IPS-20b (cell line): ENCODE measurements around the gene TYW3.

Experiments used
- H3K27ac ChIP-seq: one replicate; pipeline ENCODE4 v1.5.1; 2013; ENCODE audit warnings: low read length
- H3K27me3 ChIP-seq: 2 replicates; pipeline ENCODE4 v1.6.1; 2013; ENCODE audit warnings: mild to moderate bottlenecking, low read length, inconsistent platforms; ENCODE audit not compliant: insufficient read depth
- H3K36me3 ChIP-seq: 2 replicates; pipeline ENCODE4 v1.6.1; 2013; ENCODE audit warnings: low read depth, mild to moderate bottlenecking, inconsistent platforms, low read length, moderate library complexity; ENCODE audit not compliant: insufficient read depth
- H3K4me1 ChIP-seq: 2 replicates; pipeline ENCODE4 v1.6.1; 2013; ENCODE audit warnings: mild to moderate bottlenecking, control low read depth, inconsistent platforms, low read length, moderate library complexity; ENCODE audit not compliant: insufficient read depth
- H3K4me3 ChIP-seq: 2 replicates; pipeline ENCODE4 v1.5.1; 2013; ENCODE audit warnings: mild to moderate bottlenecking, low read length, inconsistent platforms
- H3K9ac ChIP-seq: 2 replicates; pipeline ENCODE4 v1.6.1; 2013; ENCODE audit warnings: low read depth, mild to moderate bottlenecking, inconsistent platforms, low read length, moderate library complexity
- H3K9me3 ChIP-seq: 2 replicates; pipeline ENCODE4 v1.6.1; 2013; ENCODE audit warnings: mild to moderate bottlenecking, low read depth, low read length, inconsistent platforms; ENCODE audit not compliant: insufficient read depth

The TYW3 gene, protein sequence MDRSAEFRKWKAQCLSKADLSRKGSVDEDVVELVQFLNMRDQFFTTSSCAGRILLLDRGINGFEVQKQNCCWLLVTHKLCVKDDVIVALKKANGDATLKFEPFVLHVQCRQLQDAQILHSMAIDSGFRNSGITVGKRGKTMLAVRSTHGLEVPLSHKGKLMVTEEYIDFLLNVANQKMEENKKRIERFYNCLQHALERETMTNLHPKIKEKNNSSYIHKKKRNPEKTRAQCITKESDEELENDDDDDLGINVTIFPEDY

DNA sequence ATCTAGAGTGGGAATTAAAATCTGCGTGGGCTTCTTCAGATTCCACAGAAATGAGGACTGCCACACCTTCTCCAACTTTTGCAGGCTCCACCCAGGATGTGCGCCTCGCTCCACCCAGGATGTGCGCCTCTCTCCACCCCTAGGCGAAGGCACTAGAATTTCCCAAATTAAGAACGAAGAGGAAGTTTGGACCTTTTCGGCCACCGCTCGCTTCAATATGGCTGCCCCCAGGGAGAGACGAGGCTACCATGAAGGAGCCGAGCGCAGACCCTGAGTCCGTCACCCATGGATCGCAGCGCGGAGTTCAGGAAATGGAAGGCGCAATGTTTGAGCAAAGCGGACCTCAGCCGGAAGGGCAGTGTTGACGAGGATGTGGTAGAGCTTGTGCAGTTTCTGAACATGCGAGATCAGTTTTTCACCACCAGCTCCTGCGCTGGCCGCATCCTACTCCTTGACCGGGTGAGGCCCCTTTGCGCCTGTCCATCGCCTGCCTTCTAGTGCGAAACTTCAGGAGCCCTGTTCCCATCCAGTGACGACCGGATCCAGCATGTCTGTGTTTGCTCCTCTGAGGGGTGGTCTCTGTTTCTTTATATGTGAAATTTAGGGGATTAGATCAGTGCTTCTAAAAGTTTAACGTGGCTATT, at the start of gene TYW3, which contains the start of gene CRYZ:
TSS of gene TYW3 (plus strand) at position 193 of the 644 bp plus-strand sequence. CDS start at position 286, 93 bp downstream.
TSS of gene CRYZ (minus strand) at position 91 of the 644 bp plus-strand sequence. CDS start 8,229 bp downstream, outside the sequence.
- H3K4me3 ChIP-seq = peak within 1 kb of the TSS; percentile 99
- no peaks in the 10 kb centered on the region for H3K9me3 ChIP-seq
- H3K9ac ChIP-seq = peak within 1 kb of the TSS; percentile 98
- peak within 1 kb of the TSS; percentile 97 for H3K27ac ChIP-seq
- peaks cover 26% of the 10 kb centered on the region for H3K36me3 ChIP-seq
- peaks cover 20% of the 10 kb centered on the region for H3K4me1 ChIP-seq
- H3K27me3 ChIP-seq = no peaks in the 10 kb centered on the region

DNA sequence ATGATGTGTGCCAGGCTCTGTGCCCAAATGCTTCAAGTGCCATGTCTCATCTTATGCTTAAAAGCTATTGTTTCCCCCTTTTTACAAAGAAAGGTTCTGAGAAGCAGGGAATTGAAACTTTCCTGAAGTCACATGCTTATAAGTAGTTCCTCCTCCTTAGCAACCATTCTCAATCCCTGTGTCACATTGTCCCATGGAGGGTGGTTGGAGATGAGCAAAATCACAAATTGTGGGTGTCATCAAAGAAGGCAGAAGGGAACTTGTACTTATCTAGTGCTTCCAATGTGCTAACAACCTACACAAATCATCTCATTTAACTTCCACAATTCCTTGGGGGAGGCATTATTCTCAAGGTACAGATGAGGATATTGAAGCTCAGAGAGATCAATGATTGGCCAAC, 49.3 kb upstream of the TYW3 start:
- H3K4me1 ChIP-seq = no peaks in the 10 kb centered on the region
- H3K4me3 ChIP-seq = no peak overlapping the region
- no peaks in the 10 kb centered on the region for H3K9me3 ChIP-seq
- no peak overlapping the region for H3K9ac ChIP-seq
- H3K36me3 ChIP-seq = no peaks in the 10 kb centered on the region
- no peaks in the 10 kb centered on the region for H3K27me3 ChIP-seq
- no peak overlapping the region for H3K27ac ChIP-seq

- H3K36me3 ChIP-seq = no peaks in the 10 kb centered on the region
- no peak overlapping the region for H3K27ac ChIP-seq
- H3K27me3 ChIP-seq = no peaks in the 10 kb centered on the region
- no peaks in the 10 kb centered on the region for H3K4me1 ChIP-seq
- H3K4me3 ChIP-seq = no peak overlapping the region
- no peaks in the 10 kb centered on the region for H3K9me3 ChIP-seq
- H3K9ac ChIP-seq = no peak overlapping the region
These were observed 48.7 kb upstream of the TYW3 start for GRCh38 chr1:74684301-74684700.

GRCh38 chr1:74686928-74687327, 46.0 kb upstream of the TYW3 start:
- H3K4me3 ChIP-seq = no peak overlapping the region
- no peak overlapping the region for H3K9ac ChIP-seq
- H3K36me3 ChIP-seq = no peaks in the 10 kb centered on the region
- H3K9me3 ChIP-seq = no peaks in the 10 kb centered on the region
- H3K27ac ChIP-seq = no peak overlapping the region
- no peaks in the 10 kb centered on the region for H3K27me3 ChIP-seq
- H3K4me1 ChIP-seq = no peaks in the 10 kb centered on the region

GRCh38 chr1:74689621-74690363, 43.2 kb upstream of the TYW3 start:
- H3K4me1 ChIP-seq = no peaks in the 10 kb centered on the region
- no peak overlapping the region for H3K4me3 ChIP-seq
- no peaks in the 10 kb centered on the region for H3K27me3 ChIP-seq
- no peak overlapping the region for H3K9ac ChIP-seq
- H3K27ac ChIP-seq = no peak overlapping the region
- H3K9me3 ChIP-seq = no peaks in the 10 kb centered on the region
- H3K36me3 ChIP-seq = no peaks in the 10 kb centered on the region

- Histone ChIP-seq H3K4me3 (no peak overlapping the region), H3K9me3 (no peaks in the 10 kb centered on the region), H3K9ac (no peak overlapping the region), H3K36me3 (no peaks in the 10 kb centered on the region), H3K27me3 (no peaks in the 10 kb centered on the region), H3K4me1 (no peaks in the 10 kb centered on the region), H3K27ac (no peak overlapping the region)
These were observed 42.6 kb upstream of the TYW3 start for GRCh38 chr1:74690364-74690696.

DNA sequence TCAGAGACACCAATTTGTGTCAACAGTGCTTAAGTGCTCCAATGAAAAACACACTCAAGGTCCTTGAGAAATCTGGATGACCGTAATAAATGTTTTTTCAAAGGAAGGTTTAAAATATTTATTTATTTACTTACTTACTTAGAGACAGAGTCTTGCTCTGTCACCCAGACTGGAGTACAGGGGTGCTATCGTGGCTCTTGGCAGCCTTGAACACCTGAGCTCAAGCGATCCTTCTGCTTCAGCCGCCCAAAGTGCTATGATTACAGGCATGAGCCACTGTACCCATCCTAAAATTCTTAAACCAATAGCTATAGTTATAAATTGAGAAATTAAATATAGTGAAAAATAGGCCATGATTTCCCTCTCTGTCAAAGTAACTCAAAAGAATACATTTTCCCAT, 42.0 kb upstream of the TYW3 start:
- Histone ChIP-seq H3K27ac (no peak overlapping the region), H3K27me3 (no peaks in the 10 kb centered on the region), H3K4me3 (no peak overlapping the region), H3K36me3 (no peaks in the 10 kb centered on the region), H3K9ac (no peak overlapping the region), H3K4me1 (no peaks in the 10 kb centered on the region), H3K9me3 (no peaks in the 10 kb centered on the region)

- Histone ChIP-seq H3K27me3 (no peaks in the 10 kb centered on the region), H3K4me1 (no peaks in the 10 kb centered on the region), H3K4me3 (no peak overlapping the region), H3K9ac (no peak overlapping the region), H3K27ac (no peak overlapping the region), H3K36me3 (no peaks in the 10 kb centered on the region), H3K9me3 (no peaks in the 10 kb centered on the region)
These were observed 39.5 kb upstream of the TYW3 start for GRCh38 chr1:74693473-74693872.

- Histone ChIP-seq H3K9ac (no peak overlapping the region), H3K36me3 (no peaks in the 10 kb centered on the region), H3K4me3 (no peak overlapping the region), H3K4me1 (no peaks in the 10 kb centered on the region), H3K9me3 (no peaks in the 10 kb centered on the region), H3K27me3 (no peaks in the 10 kb centered on the region), H3K27ac (no peak overlapping the region)
These were observed 35.1 kb upstream of the TYW3 start for GRCh38 chr1:74697832-74698231.

DNA sequence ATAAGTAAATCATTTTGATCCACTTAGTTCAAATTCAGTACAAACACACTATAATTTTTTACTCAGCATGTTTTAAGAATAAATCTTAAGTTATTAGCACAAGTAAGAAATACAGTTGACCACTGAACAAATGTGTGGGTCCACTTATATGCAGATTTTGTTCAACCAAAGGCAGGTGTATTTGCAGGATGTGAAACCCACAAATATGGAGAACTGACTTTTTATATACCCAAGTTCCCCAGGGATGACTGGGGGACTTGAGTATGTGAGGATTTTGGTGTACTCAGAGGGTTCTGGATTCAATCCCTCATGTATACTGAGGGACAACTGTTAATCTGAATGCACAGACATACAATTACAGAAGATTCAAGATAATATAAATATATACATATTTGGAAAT, 33.6 kb upstream of the TYW3 start:
- peaks cover 9% of the 10 kb centered on the region for H3K36me3 ChIP-seq
- H3K4me3 ChIP-seq = no peak overlapping the region
- no peaks in the 10 kb centered on the region for H3K9me3 ChIP-seq
- no peaks in the 10 kb centered on the region for H3K4me1 ChIP-seq
- no peaks in the 10 kb centered on the region for H3K27me3 ChIP-seq
- no peak overlapping the region for H3K9ac ChIP-seq
- H3K27ac ChIP-seq = no peak overlapping the region

DNA sequence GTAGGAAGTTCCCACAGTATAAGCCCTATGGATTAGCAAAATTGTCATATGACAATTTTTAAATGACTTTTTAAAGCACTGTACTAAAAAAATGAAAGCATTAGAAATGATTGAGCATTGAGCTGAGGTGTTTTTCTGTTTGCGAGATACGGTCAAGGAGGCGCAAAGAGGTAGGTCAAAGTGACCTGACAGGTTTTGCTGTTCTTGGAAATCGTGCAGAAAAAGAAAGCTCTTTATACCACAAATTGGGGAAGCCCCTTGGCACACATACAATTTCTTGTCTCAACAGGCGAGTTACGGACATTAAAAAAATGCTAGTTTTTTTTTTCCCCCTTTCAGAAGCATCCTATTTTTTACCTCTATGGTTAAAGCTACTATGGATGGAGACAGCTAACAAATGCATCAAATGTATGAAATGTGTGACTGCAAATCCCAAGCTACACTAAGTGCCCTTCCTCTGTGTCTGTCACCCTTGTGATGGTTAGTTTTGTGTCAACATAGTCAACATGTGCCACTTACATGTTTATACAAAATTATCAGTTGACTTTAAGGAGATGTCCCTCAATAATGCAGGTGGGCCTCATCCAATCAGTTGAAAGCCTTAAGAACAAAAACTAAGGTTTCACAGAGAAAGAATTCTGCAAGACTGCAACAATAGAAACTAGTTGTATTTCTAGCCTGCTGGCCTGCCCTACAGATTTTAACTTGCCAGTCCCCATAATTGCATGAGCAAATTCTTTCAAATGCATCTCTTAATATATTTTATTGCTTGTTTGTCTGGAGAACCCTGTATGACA, 29.4 kb upstream of the TYW3 start:
- Histone ChIP-seq H3K9me3 (no peaks in the 10 kb centered on the region), H3K36me3 (peaks cover 44% of the 10 kb centered on the region), H3K4me3 (no peak overlapping the region), H3K4me1 (no peaks in the 10 kb centered on the region), H3K27ac (no peak overlapping the region), H3K9ac (no peak overlapping the region), H3K27me3 (no peaks in the 10 kb centered on the region)
